ENCODE data around the gene OSTF1. TPM values are rescaled to one million over a fixed set of nuclear protein-coding genes. Genes with fewer than 3 reads are reported as not detected.

The OSTF1 gene
- total RNA-seq, 2 donors from 2014 or later, result 57.4 to 85.7 TPM

- no peak overlapping the region for H3K9ac ChIP-seq (ENCODE audit: low read depth in 2 of 2, low read length in 2 of 2)
- no peaks in the 10 kb centered on the region for H3K27me3 ChIP-seq
- H3K4me3 ChIP-seq, result no peak overlapping the region
- H3K36me3 ChIP-seq, result no peaks in the 10 kb centered on the region
- H3K9me3 ChIP-seq, result no peaks in the 10 kb centered on the region
- intact Hi-C loops (cut with DNase I), result no loop called here
- TF ChIP-seq, protein P1, sequence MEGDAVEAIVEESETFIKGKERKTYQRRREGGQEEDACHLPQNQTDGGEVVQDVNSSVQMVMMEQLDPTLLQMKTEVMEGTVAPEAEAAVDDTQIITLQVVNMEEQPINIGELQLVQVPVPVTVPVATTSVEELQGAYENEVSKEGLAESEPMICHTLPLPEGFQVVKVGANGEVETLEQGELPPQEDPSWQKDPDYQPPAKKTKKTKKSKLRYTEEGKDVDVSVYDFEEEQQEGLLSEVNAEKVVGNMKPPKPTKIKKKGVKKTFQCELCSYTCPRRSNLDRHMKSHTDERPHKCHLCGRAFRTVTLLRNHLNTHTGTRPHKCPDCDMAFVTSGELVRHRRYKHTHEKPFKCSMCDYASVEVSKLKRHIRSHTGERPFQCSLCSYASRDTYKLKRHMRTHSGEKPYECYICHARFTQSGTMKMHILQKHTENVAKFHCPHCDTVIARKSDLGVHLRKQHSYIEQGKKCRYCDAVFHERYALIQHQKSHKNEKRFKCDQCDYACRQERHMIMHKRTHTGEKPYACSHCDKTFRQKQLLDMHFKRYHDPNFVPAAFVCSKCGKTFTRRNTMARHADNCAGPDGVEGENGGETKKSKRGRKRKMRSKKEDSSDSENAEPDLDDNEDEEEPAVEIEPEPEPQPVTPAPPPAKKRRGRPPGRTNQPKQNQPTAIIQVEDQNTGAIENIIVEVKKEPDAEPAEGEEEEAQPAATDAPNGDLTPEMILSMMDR (IDR thresholded peaks at IDR 0.05), result no peak
- DNase-seq, result no peak
- H3K4me1 ChIP-seq, result peaks cover 6% of the 10 kb centered on the region
- no peak overlapping the region for H3K27ac ChIP-seq
These were observed 20.3 kb downstream of the OSTF1 start for GRCh38 chr9:75108571-75108970.

DNA sequence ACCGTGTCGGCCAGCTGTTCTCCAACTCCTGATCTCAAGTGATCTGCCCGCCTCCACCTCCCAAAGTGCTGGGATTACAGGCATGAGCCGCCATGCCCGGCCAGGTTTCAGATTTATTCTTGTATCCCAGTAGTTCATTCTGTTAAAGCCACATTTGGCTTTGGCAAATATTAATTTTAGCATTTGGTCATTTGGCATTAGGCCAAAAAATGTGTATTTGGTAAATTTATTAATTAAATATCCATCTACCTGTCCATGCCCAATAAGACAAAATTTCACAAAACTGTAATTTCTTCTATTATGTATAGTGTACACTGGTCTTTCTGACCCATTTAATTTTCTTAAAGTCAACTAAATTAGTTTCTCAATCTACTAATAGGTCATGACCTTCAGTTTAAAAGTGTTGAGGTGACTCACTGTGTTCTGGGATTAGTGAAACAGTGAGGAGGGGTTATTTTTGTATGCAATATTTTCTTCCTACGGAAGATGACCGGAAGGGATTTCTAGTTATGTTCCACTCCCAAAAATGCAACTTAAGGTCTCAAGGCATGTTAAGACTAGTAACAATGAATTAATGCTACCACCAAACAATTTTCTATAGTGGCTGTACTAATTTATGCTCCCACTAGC is 21.0 kb downstream of the OSTF1 start:
- no peak for DNase-seq
- H3K4me1 ChIP-seq, result peaks cover 6% of the 10 kb centered on the region
- no peak overlapping the region for H3K9ac ChIP-seq (ENCODE audit: low read depth in 2 of 2, low read length in 2 of 2)
- TF ChIP-seq, protein P1 (IDR thresholded peaks at IDR 0.05), result no peak
- no peak overlapping the region for H3K4me3 ChIP-seq
- no peak overlapping the region for H3K27ac ChIP-seq
- no peaks in the 10 kb centered on the region for H3K36me3 ChIP-seq
- intact Hi-C loops (cut with DNase I), result no loop called here
- no peaks in the 10 kb centered on the region for H3K27me3 ChIP-seq
- H3K9me3 ChIP-seq, result no peaks in the 10 kb centered on the region

- DNase-seq, result peak; percentile 66
- H3K27me3 ChIP-seq, result no peaks in the 10 kb centered on the region
- peaks cover 6% of the 10 kb centered on the region for H3K4me1 ChIP-seq
These were observed 22.8 kb downstream of the OSTF1 start for GRCh38 chr9:75111019-75111622.

GRCh38 chr9:75112789-75113188 is 24.5 kb downstream of the OSTF1 start:
- intact Hi-C loops (cut with DNase I), result no loop called here
- DNase-seq, result no peak
- no peak overlapping the region for H3K4me3 ChIP-seq
- no peak overlapping the region for H3K9ac ChIP-seq (ENCODE audit: low read depth in 2 of 2, low read length in 2 of 2)
- TF ChIP-seq, protein P1 (IDR thresholded peaks at IDR 0.05), result no peak
- H3K36me3 ChIP-seq, result no peaks in the 10 kb centered on the region
- H3K27me3 ChIP-seq, result no peaks in the 10 kb centered on the region
- H3K27ac ChIP-seq, result no peak overlapping the region
- no peaks in the 10 kb centered on the region for H3K9me3 ChIP-seq
- peaks cover 6% of the 10 kb centered on the region for H3K4me1 ChIP-seq

More at GRCh38 chr9:75111019-75111622, 22.8 kb downstream of the OSTF1 start:
- H3K36me3 ChIP-seq, result no peaks in the 10 kb centered on the region
- H3K4me3 ChIP-seq, result no peak overlapping the region
- peak overlapping the region; percentile 56 for H3K27ac ChIP-seq
- H3K9ac ChIP-seq (ENCODE audit: low read depth in 2 of 2, low read length in 2 of 2), result no peak overlapping the region
- no peaks in the 10 kb centered on the region for H3K9me3 ChIP-seq
- TF ChIP-seq, protein P1 (IDR thresholded peaks at IDR 0.05), result no peak
- intact Hi-C loops (cut with DNase I), result no loop called here

DNA sequence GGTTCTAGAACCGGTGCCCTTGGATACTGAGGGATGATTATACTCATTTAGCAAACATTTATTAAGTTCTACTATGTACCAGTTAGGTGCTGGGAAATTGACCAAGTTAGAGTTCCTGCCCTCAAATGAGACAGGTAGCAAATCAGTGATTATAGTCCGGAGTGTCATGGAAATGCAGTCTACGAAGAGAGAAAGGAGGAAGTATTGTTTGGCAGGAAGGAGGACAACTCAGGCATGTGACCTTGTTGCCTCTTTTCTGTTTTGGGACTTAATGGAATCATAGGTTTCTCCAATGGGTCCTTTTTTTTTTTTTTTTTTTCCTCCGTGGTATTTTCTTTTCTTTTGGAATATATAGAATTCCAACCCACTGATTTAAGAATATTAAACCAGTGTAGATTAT is 28.0 kb downstream of the OSTF1 start:
- Histone ChIP-seq H3K36me3 (no peaks in the 10 kb centered on the region), H3K27ac (no peak overlapping the region), H3K4me3 (no peak overlapping the region), H3K9ac (ENCODE audit: low read depth in 2 of 2, low read length in 2 of 2) (no peak overlapping the region), H3K27me3 (no peaks in the 10 kb centered on the region), H3K4me1 (no peaks in the 10 kb centered on the region), H3K9me3 (no peaks in the 10 kb centered on the region)
- TF ChIP-seq, protein P1 (IDR thresholded peaks at IDR 0.05), result no peak
- intact Hi-C loops (cut with DNase I), result no loop called here
- no peak for DNase-seq

Measured in colonic mucosa (tissue), 4 donors.